T-helper 1 cell treated with Interleukin-12 subunit alpha and Interleukin-12 subunit beta and Interleukin-4 antibody, amounts not matched to agents 30 μg/mL and 1 μg/mL, for 36 hours (primary cell): ENCODE results near the gene CCDC187.

Experiments used
- H3K27ac Mint-ChIP-seq: one replicate; pipeline ENCODE4 v1.8.0; 2021; ENCODE audit warnings: mild to moderate bottlenecking, mixed read lengths
- H3K27me3 Mint-ChIP-seq: one replicate; pipeline ENCODE4 v1.8.0; 2021; ENCODE audit warnings: low read depth, mixed read lengths
- H3K36me3 Mint-ChIP-seq: one replicate; pipeline ENCODE4 v1.8.0; 2021; ENCODE audit warnings: low read depth, mixed read lengths
- H3K4me1 Mint-ChIP-seq: one replicate; pipeline ENCODE4 v1.8.0; 2021; ENCODE audit warnings: low read depth, mixed read lengths
- H3K4me3 Mint-ChIP-seq: one replicate; pipeline ENCODE4 v1.8.0; 2021; ENCODE audit warnings: mild to moderate bottlenecking, moderate library complexity, mixed read lengths
- H3K9me3 Mint-ChIP-seq: one replicate; pipeline ENCODE4 v1.8.0; 2021; ENCODE audit warnings: mixed read lengths

CCDC187 gene

GRCh38 chr9:136285501-136286358, 18.2 kb downstream of the CCDC187 start:
- peaks cover 2% of the 10 kb centered on the region for H3K4me1 Mint-ChIP-seq
- H3K36me3 Mint-ChIP-seq: no peaks in the 10 kb centered on the region
- H3K27me3 Mint-ChIP-seq: no peaks in the 10 kb centered on the region
- H3K27ac Mint-ChIP-seq: no peak overlapping the region
- no peak overlapping the region for H3K4me3 Mint-ChIP-seq
- no peaks in the 10 kb centered on the region for H3K9me3 Mint-ChIP-seq

- peaks cover 2% of the 10 kb centered on the region for H3K4me1 Mint-ChIP-seq
- H3K36me3 Mint-ChIP-seq: no peaks in the 10 kb centered on the region
- no peaks in the 10 kb centered on the region for H3K27me3 Mint-ChIP-seq
- no peak overlapping the region for H3K27ac Mint-ChIP-seq
- H3K4me3 Mint-ChIP-seq: no peak overlapping the region
- no peaks in the 10 kb centered on the region for H3K9me3 Mint-ChIP-seq
Measured at GRCh38 chr9:136284951-136285350, 18.9 kb downstream of the CCDC187 start.

- Mint-ChIP-seq H3K27me3 (no peaks in the 10 kb centered on the region), H3K9me3 (no peaks in the 10 kb centered on the region), H3K4me3 (no peak overlapping the region), H3K4me1 (peaks cover 2% of the 10 kb centered on the region), H3K27ac (no peak overlapping the region), H3K36me3 (no peaks in the 10 kb centered on the region)
Measured at GRCh38 chr9:136284311-136284710, 19.6 kb downstream of the CCDC187 start.

- H3K4me1 Mint-ChIP-seq: peaks cover 2% of the 10 kb centered on the region
- H3K27me3 Mint-ChIP-seq: no peaks in the 10 kb centered on the region
- H3K36me3 Mint-ChIP-seq: no peaks in the 10 kb centered on the region
- H3K9me3 Mint-ChIP-seq: no peaks in the 10 kb centered on the region
- H3K27ac Mint-ChIP-seq: no peak overlapping the region
- H3K4me3 Mint-ChIP-seq: no peak overlapping the region
Measured at GRCh38 chr9:136283291-136284235, 20.3 kb downstream of the CCDC187 start.

- Mint-ChIP-seq H3K4me1 (peaks cover 2% of the 10 kb centered on the region), H3K9me3 (no peaks in the 10 kb centered on the region), H3K36me3 (no peaks in the 10 kb centered on the region), H3K4me3 (no peak overlapping the region), H3K27me3 (no peaks in the 10 kb centered on the region), H3K27ac (no peak overlapping the region)
Measured at GRCh38 chr9:136282272-136282861, 21.5 kb downstream of the CCDC187 start.

- no peak overlapping the region for H3K4me3 Mint-ChIP-seq
- no peaks in the 10 kb centered on the region for H3K27me3 Mint-ChIP-seq
- H3K9me3 Mint-ChIP-seq: no peaks in the 10 kb centered on the region
- H3K4me1 Mint-ChIP-seq: peaks cover 2% of the 10 kb centered on the region
- no peak overlapping the region for H3K27ac Mint-ChIP-seq
- H3K36me3 Mint-ChIP-seq: no peaks in the 10 kb centered on the region
Measured at GRCh38 chr9:136281421-136282271, 22.2 kb downstream of the CCDC187 start.

- peaks cover 2% of the 10 kb centered on the region for H3K4me1 Mint-ChIP-seq
- no peaks in the 10 kb centered on the region for H3K27me3 Mint-ChIP-seq
- no peaks in the 10 kb centered on the region for H3K9me3 Mint-ChIP-seq
- H3K27ac Mint-ChIP-seq: no peak overlapping the region
- H3K4me3 Mint-ChIP-seq: no peak overlapping the region
- no peaks in the 10 kb centered on the region for H3K36me3 Mint-ChIP-seq
Measured at GRCh38 chr9:136280535-136281315, 23.2 kb downstream of the CCDC187 start.

GRCh38 chr9:136279471-136279870, 24.4 kb downstream of the CCDC187 start:
- Mint-ChIP-seq H3K4me1 (peaks cover 2% of the 10 kb centered on the region), H3K9me3 (no peaks in the 10 kb centered on the region), H3K27ac (no peak overlapping the region), H3K4me3 (no peak overlapping the region), H3K27me3 (no peaks in the 10 kb centered on the region), H3K36me3 (no peaks in the 10 kb centered on the region)

GRCh38 chr9:136278894-136279293, 25.0 kb downstream of the CCDC187 start:
- Mint-ChIP-seq H3K27ac (no peak overlapping the region), H3K36me3 (no peaks in the 10 kb centered on the region), H3K27me3 (no peaks in the 10 kb centered on the region), H3K4me3 (no peak overlapping the region), H3K9me3 (no peaks in the 10 kb centered on the region), H3K4me1 (peaks cover 2% of the 10 kb centered on the region)

- no peaks in the 10 kb centered on the region for H3K36me3 Mint-ChIP-seq
- H3K4me1 Mint-ChIP-seq: no peaks in the 10 kb centered on the region
- no peak overlapping the region for H3K27ac Mint-ChIP-seq
- no peak overlapping the region for H3K4me3 Mint-ChIP-seq
- H3K9me3 Mint-ChIP-seq: no peaks in the 10 kb centered on the region
- H3K27me3 Mint-ChIP-seq: no peaks in the 10 kb centered on the region
Measured at GRCh38 chr9:136278221-136278620, 25.7 kb downstream of the CCDC187 start.

- H3K36me3 Mint-ChIP-seq: no peaks in the 10 kb centered on the region
- H3K4me1 Mint-ChIP-seq: no peaks in the 10 kb centered on the region
- H3K27ac Mint-ChIP-seq: no peak overlapping the region
- no peaks in the 10 kb centered on the region for H3K9me3 Mint-ChIP-seq
- no peaks in the 10 kb centered on the region for H3K27me3 Mint-ChIP-seq
- H3K4me3 Mint-ChIP-seq: no peak overlapping the region
Measured at GRCh38 chr9:136277746-136278145, 26.1 kb downstream of the CCDC187 start.

GRCh38 chr9:136276716-136277115, 27.2 kb downstream of the CCDC187 start:
- H3K9me3 Mint-ChIP-seq: no peaks in the 10 kb centered on the region
- no peaks in the 10 kb centered on the region for H3K36me3 Mint-ChIP-seq
- H3K4me1 Mint-ChIP-seq: no peaks in the 10 kb centered on the region
- H3K27ac Mint-ChIP-seq: no peak overlapping the region
- no peaks in the 10 kb centered on the region for H3K27me3 Mint-ChIP-seq
- no peak overlapping the region for H3K4me3 Mint-ChIP-seq

- H3K4me3 Mint-ChIP-seq: no peak overlapping the region
- H3K4me1 Mint-ChIP-seq: no peaks in the 10 kb centered on the region
- no peaks in the 10 kb centered on the region for H3K9me3 Mint-ChIP-seq
- H3K36me3 Mint-ChIP-seq: no peaks in the 10 kb centered on the region
- no peaks in the 10 kb centered on the region for H3K27me3 Mint-ChIP-seq
- no peak overlapping the region for H3K27ac Mint-ChIP-seq
Measured at GRCh38 chr9:136275655-136276429, 28.1 kb downstream of the CCDC187 start.
